Hindlimb muscle (tissue), 1 donor: ENCODE results near the gene LRIG1. TPM values are rescaled to one million over a fixed set of nuclear protein-coding genes. Genes with fewer than 3 reads are reported as not detected.
A peak's percentile ranks its signal among the peaks of the same experiment; 100 is the strongest.

Source experiments
- DNase-seq: peaks from one replicate; pipeline ENCODE4 v3.0.0-alpha.2; 2013
- polyA plus RNA-seq: library from polyadenylated mRNA; unstranded; fragments of 120-200 nt; gene quantifications from one replicate; pipeline ENCODE4 v1.2.1, GENCODE V29; 2013; ENCODE audit not compliant: insufficient read length

The LRIG1 gene
- 130 TPM for polyA plus RNA-seq

- DNase-seq, result peak; percentile 97
Measured at GRCh38 chr3:66500576-66501482, at the start of gene LRIG1. LRIG1 (minus strand) TSS chr3:66501022; CDS start chr3:66500407, 615 bp downstream.

- DNase-seq, result no peak
Measured at GRCh38 chr3:66544619-66545429, 44.0 kb upstream of the LRIG1 start.

- no peak for DNase-seq
Measured at GRCh38 chr3:66542153-66542552, 41.3 kb upstream of the LRIG1 start.

GRCh38 chr3:66539466-66539989 is 38.7 kb upstream of the LRIG1 start:
- DNase-seq, result no peak

GRCh38 chr3:66538390-66538789 is 37.6 kb upstream of the LRIG1 start:
- no peak for DNase-seq

GRCh38 chr3:66537735-66538134 is 36.9 kb upstream of the LRIG1 start:
- DNase-seq, result no peak

GRCh38 chr3:66536791-66537190 is 36.0 kb upstream of the LRIG1 start:
- DNase-seq, result no peak

- DNase-seq, result no peak
Measured at GRCh38 chr3:66534304-66534845, 33.6 kb upstream of the LRIG1 start.

- no peak for DNase-seq
Measured at GRCh38 chr3:66532613-66533012, 31.8 kb upstream of the LRIG1 start.

GRCh38 chr3:66532160-66532587 is 31.4 kb upstream of the LRIG1 start:
- DNase-seq, result no peak

GRCh38 chr3:66531256-66531655 is 30.4 kb upstream of the LRIG1 start:
- no peak for DNase-seq

- DNase-seq, result no peak
Measured at GRCh38 chr3:66527246-66527645, 26.4 kb upstream of the LRIG1 start.

GRCh38 chr3:66525771-66526170 is 24.9 kb upstream of the LRIG1 start:
- no peak for DNase-seq

GRCh38 chr3:66520724-66521123 is 19.9 kb upstream of the LRIG1 start:
- DNase-seq, result no peak

GRCh38 chr3:66518644-66519043 is 17.8 kb upstream of the LRIG1 start:
- DNase-seq, result no peak

GRCh38 chr3:66518126-66518525 is 17.3 kb upstream of the LRIG1 start:
- DNase-seq, result no peak

- no peak for DNase-seq
Measured at GRCh38 chr3:66517241-66517640, 16.4 kb upstream of the LRIG1 start.

GRCh38 chr3:66508461-66508860 is 7.6 kb upstream of the LRIG1 start:
- DNase-seq, result no peak

GRCh38 chr3:66507423-66508260 is 6.8 kb upstream of the LRIG1 start:
- DNase-seq, result no peak

GRCh38 chr3:66506154-66506553 is 5.3 kb upstream of the LRIG1 start:
- DNase-seq, result no peak

GRCh38 chr3:66504850-66505641 is 4.2 kb upstream of the LRIG1 start:
- DNase-seq, result no peak
